GM12872 (cell line): ENCODE data around the gene ARRB2.

Experiments used
- CTCF ChIP-seq: IDR thresholded peaks from 3 replicates; pipeline ENCODE4 v1.5.1; 2011; ENCODE audit warnings: low read depth, mild to moderate bottlenecking, low read length, moderate library complexity; ENCODE audit not compliant: insufficient read depth

ARRB2 gene

GRCh38 chr17:4724650-4725049, 14.2 kb downstream of the ARRB2 start:
- TF ChIP-seq CTCF, result no peak

GRCh38 chr17:4725646-4726310, 15.3 kb downstream of the ARRB2 start:
- no peak for TF ChIP-seq CTCF

- TF ChIP-seq CTCF, result no peak
Measured at GRCh38 chr17:4728124-4728523, 17.7 kb downstream of the ARRB2 start.

- TF ChIP-seq CTCF, result peak; percentile 68
Measured at GRCh38 chr17:4733073-4733531, 22.7 kb downstream of the ARRB2 start.

- no peak for TF ChIP-seq CTCF
Measured at GRCh38 chr17:4734857-4735475, 24.5 kb downstream of the ARRB2 start.

GRCh38 chr17:4735876-4736651, 25.6 kb downstream of the ARRB2 start:
- no peak for TF ChIP-seq CTCF

- TF ChIP-seq CTCF, result no peak
Measured at GRCh38 chr17:4738136-4739121, 28.0 kb downstream of the ARRB2 start.
